GM12873 (cell line): ENCODE data around the gene ARHGAP22.

Source experiments
- TF ChIP-seq, protein P1 (sequence below): IDR thresholded peaks from 2 replicates; pipeline ENCODE4 v1.5.1; 2012; ENCODE audit warnings: low read depth, mild to moderate bottlenecking, moderate library complexity, low read length, control low read depth; ENCODE audit not compliant: insufficient read depth; ENCODE audit errors: missing control alignments

ARHGAP22 gene

DNA sequence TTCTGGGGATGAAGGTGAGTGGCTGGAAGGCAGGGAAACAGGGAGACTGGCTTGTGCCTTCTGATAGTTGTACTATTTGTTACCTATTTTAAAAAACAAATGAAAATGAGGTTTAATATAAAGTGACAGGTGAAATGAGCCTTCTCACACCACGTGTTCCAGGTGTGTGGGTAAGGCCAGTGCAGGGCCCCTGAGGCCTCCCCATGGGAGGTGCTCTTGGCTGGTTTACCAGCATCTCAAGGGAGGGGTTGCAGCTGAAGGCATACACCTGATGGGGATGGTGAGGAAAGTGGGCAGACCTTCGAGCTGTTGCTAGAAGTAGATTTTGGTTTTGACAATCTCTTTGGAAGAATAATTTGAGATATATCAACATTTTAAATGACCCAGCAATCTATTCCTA is 103.6 kb downstream of the ARHGAP22 start:
- TF ChIP-seq, protein P1, sequence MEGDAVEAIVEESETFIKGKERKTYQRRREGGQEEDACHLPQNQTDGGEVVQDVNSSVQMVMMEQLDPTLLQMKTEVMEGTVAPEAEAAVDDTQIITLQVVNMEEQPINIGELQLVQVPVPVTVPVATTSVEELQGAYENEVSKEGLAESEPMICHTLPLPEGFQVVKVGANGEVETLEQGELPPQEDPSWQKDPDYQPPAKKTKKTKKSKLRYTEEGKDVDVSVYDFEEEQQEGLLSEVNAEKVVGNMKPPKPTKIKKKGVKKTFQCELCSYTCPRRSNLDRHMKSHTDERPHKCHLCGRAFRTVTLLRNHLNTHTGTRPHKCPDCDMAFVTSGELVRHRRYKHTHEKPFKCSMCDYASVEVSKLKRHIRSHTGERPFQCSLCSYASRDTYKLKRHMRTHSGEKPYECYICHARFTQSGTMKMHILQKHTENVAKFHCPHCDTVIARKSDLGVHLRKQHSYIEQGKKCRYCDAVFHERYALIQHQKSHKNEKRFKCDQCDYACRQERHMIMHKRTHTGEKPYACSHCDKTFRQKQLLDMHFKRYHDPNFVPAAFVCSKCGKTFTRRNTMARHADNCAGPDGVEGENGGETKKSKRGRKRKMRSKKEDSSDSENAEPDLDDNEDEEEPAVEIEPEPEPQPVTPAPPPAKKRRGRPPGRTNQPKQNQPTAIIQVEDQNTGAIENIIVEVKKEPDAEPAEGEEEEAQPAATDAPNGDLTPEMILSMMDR, result no peak

DNA sequence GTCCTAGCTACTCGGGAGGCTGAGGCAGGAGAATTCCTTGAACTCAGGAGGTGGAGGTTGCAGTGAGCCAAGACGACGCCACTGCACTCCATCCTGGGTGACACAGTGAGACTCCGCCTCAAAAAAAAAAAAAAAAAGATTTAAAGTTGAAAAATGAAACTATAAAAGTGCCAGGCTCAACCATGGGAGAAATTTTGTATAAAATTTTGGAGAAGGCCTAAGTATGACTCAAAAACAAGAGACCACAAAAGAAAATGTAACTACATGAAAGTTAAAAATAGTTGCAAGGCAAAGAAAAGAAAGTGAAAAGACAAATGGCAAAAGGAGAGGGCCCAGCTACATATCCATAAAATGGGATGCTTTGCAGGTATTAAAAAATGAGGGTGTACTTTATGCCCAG is 104.1 kb downstream of the ARHGAP22 start:
- TF ChIP-seq, protein P1, result no peak

- TF ChIP-seq, protein P1, result no peak
Observed at GRCh38 chr10:48498940-48499510, 105.8 kb downstream of the ARHGAP22 start.

DNA sequence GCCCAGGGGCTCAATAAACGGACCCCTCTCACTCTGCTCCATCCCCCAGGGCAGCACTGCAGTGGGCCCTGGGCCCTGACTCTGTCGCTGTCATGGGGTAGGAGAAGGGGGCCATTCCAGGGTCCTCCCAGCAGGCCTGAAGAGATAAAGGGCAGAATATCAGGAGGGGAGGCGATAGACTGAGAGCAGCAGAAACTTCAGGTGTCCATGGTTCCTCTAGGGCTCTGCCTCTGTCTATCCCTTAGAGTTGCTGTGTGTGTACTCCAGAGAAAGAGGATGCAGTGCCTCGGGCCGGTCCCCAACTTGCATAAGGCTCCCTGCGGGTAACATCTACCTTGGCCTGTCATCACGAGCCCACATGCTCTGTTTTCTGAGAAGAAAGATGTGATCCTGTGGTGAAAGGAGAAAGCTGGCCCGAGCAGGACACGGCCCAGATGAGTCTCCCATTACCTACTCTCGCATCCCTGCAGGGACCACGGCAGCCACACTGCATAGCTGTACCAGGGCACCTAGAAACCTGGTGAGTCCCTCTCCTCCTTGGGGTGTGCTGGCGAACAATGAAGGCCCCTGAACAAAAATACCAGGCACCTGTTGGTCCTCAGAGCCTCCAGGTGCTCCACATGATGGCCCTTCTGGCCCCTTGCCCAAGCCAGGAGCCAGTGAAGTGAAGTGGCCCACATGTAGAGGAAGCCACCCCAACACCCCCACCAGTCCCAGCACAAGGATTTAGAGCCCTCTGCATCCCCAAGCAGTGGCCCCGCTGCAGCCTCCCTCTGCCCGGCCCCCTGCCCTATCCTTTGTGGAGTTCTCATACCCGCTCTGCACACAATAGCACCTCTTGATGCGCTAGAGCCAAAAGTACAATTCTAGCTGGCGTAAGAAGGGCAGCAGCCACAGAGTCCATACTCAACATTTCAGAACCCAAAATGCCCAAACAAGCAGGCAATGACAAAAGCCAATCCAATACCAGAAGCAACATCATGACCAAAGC is 106.8 kb downstream of the ARHGAP22 start:
- TF ChIP-seq, protein P1, result no peak

DNA sequence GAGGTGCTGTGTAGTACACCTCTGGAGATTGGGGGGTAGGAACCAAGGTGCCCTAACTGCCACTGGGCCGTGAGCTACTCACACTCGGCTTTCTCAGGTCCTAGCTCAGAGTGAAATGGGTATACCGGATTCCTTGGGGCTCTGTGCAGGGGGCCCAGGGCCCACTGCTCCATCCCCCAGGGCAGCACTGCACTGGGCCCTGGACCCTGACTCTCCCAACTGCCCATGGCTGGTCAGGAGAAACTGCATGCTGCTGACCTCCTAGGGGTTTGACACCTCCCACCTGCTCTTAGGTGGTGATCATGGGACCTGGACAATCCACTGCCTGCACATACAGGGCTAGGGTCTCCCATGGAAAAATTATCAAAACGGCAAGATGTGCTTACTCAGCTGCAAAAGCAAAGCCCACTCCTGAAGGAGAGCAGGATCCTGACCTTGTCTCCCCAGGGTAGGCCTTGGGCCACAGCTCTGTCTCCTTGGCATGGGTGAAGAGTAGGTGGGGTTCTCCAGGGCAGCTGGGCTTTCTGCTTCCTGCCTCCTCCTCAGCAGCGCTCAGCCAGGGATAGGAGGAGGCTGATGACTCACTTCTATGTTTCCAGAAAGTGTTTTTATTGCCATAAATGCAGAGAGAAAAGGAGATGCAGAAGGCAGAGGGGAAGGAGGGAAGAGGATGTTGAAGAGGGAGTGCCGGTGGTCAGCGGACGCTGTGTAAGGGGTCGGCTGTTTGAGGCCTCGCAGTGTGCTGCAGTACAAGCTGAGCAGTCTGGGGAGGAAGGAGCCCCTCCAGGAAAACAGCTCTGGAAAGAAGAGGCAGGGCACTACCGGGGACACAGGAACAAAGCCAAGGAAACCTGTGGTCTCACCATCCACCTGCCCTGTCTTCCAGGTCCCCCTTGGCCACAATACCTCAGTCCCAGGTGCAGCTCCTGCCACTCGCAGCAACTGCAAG is 107.8 kb downstream of the ARHGAP22 start:
- TF ChIP-seq, protein P1, result no peak

DNA sequence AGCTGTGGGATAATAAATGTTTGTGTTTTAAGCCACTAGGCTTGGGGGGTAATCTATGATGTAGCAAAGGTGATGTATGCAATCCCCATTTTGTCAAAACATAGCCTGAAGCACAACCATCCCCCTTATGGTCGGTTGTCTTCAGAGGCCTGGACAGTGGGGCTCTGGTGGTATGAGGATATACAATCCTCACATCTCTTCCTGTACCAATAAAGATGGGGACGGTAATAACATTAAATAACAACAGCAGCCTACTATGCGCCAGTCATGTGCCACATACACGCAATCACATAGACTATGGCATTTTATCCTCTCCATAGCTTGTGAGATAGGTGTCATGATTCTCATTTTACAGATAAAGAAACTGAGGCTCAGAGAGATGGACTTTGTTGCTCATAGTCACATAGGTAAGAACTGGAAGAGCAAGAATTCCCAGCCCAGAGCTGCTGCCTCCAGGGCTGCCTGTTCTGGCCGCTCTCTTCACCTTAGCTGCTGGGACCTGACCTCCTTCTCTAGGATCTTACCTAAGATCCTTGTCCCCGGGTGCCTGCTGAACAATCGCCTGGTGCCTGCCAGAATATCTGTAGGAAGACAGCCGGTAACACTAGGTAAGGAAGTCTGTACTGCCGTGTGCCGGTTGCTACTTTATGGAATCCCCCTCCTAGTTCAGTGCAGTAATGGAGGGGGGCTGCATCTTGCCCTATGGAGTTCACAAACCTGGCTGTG is 108.6 kb downstream of the ARHGAP22 start:
- TF ChIP-seq, protein P1, result no peak
